Stimulated activated naive CD8-positive, alpha-beta T cell treated with anti-CD3 and anti-CD28 coated beads, Interleukin-15, Interleukin-2, amounts not matched to agents 100 U/mL and 50 U/mL, for 24 hours (primary cell): ENCODE measurements around the gene YIPF7.

Source experiments
- ATAC-seq: fragments of 150-1000 bp; cut with Tn5 transposase; one replicate; pipeline ENCODE4 v1.10.0; 2021
- DNase-seq: peaks from one replicate; pipeline ENCODE4 v3.0.0; 2021

YIPF7 gene

GRCh38 chr4:44616621-44617020 is 34.8 kb downstream of the YIPF7 start:
- ATAC-seq: no peak
- no peak for DNase-seq

- ATAC-seq: no peak
- DNase-seq: no peak
Measured at GRCh38 chr4:44583393-44583792, 68.0 kb downstream of the YIPF7 start.

DNA sequence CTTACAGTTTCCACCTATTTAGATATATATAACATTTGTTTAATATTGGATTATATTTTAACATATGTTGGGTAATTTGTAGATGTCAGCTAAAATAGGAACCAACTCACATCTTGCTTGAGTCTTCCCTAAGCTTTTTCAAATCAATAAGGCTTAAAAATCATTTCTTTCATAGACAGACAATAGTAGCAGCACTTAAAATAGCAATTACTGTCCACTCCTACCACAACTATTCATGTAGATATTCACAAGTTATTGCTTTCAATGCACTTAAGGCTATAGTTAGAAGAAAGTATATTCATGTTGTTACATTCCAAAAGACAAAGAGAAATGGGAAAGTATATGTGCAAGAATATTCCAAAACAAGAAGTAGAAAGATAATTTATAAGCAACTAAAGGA is 71.2 kb downstream of the YIPF7 start:
- DNase-seq (no peak), ATAC-seq (no peak)

DNA sequence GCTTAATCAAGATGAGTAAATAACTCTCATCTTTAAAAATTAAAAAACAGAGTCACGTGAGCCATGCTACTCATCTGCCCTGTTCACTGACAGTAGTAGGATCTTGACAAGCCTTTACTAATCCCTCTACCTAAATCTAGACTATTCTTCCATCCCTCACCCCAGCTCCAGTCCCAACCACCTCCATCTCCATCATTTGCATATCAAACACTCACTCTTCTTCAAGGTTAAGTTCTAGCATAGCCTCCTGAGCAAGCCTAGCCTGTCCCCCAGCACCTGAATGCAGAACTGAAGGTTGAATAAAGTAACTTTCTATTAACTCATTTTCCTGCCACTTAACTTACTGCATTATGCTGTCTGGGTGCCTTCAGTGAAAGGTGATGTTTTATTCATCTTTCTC is 72.5 kb downstream of the YIPF7 start:
- DNase-seq (no peak), ATAC-seq (no peak)
